Tibial nerve (tissue), 4 donors: Measurements from ENCODE around the gene SLC28A3. TPM values are rescaled to one million over a fixed set of nuclear protein-coding genes. Genes with fewer than 3 reads are reported as not detected.
"Not testable (repeated sequence)": the region's sequence is repeated elsewhere in the genome, so short reads cannot be mapped to it uniquely, and the experiment has no call there.

ENCODE experiments used
- DNase-seq, 2 donors: peaks; one replicate each; pipeline ENCODE4 v3.0.0-alpha.2; 2019; ENCODE audit warnings: low spot score in 2 of 2
- H3K27ac ChIP-seq, 4 donors: fragments of 200-600 bp; sonication (generic) in 3 of 4; one replicate each; pipeline ENCODE4 v1.5.1; 2017 to 2019; ENCODE audit warnings: mild to moderate bottlenecking in 1 of 4
- H3K27me3 ChIP-seq, 2 donors: fragments of 200-600 bp; sonication (generic) in 1 of 2; one replicate each; pipeline versions ENCODE4 v1.5.1 to v1.6.0; 2017 to 2019
- H3K36me3 ChIP-seq, 3 donors: fragments of 200-600 bp; sonication (generic); one replicate each; pipeline ENCODE4 v1.5.1; 2018 to 2019
- H3K4me1 ChIP-seq, 4 donors: fragments of 200-600 bp; sonication (generic) in 3 of 4; one replicate each; pipeline ENCODE4 v1.5.1; 2017 to 2019
- H3K4me3 ChIP-seq, 4 donors: fragments of 200-600 bp; sonication (generic) in 3 of 4; one replicate each; pipeline ENCODE4 v1.5.1; 2017 to 2019; ENCODE audit warnings: mild to moderate bottlenecking in 1 of 4, moderate library complexity in 1 of 4
- H3K9me3 ChIP-seq, 4 donors: fragments of 200-600 bp; sonication (generic) in 3 of 4; one replicate each; pipeline ENCODE4 v1.5.1; 2017 to 2019
- CTCF ChIP-seq, 5 experiments: fragments of 200-600 bp in 3 of 5; fragments of 450-650 bp in 2 of 5; sonication (generic) in 3 of 5; IDR thresholded peaks; one replicate each; pipeline ENCODE4 v1.5.1; 2016 to 2019; ENCODE audit warnings: antibody characterized with exemption in 5 of 5, mild to moderate bottlenecking in 3 of 5, moderate library complexity in 2 of 5
- EP300 ChIP-seq, 2 donors: sonication (generic); formaldehyde crosslinking; IDR thresholded peaks; one replicate each; pipeline ENCODE4 v1.6.1; 2017; ENCODE audit warnings: antibody characterized with exemption in 2 of 2, mild to moderate bottlenecking in 1 of 2
- POLR2A ChIP-seq, 2 donors: fragments of 450-650 bp; IDR thresholded peaks; one replicate each; pipeline ENCODE4 v1.6.1; 2017; ENCODE audit warnings: antibody characterized with exemption in 2 of 2, mild to moderate bottlenecking in 2 of 2, moderate library complexity in 2 of 2
- WGBS, 2 donors: methylation state at CpG; one replicate each; pipeline ENCODE4 v1.1.5; 2018; 5-methylcytosine and 5-hydroxymethylcytosine counted together
- total RNA-seq, 4 donors: library from RNA; depleted of rRNA; stranded (reverse); fragments of >200 nt; gene quantifications; one replicate each; pipeline ENCODE4 v1.1.0, GENCODE V29; 2016

The SLC28A3 gene
- under 1 TPM in 1 of 4 donors, not detected in 3; 0.44 TPM for total RNA-seq

GRCh38 chr9:84340535-84340934 is at the start of gene SLC28A3:
Gene SLC28A3 (minus strand): TSS chr9:84340758. CDS start chr9:84340633, 125 bp downstream.
- H3K36me3 ChIP-seq, result no peaks in the 10 kb centered on the region
- TF ChIP-seq CTCF (IDR thresholded peaks at IDR 0.05) (no peak), POLR2A (IDR thresholded peaks at IDR 0.05) (no peak)
- H3K4me3 ChIP-seq, result no peak within 1 kb of the TSS
- WGBS, 2 donors, result 83 to 88% methylated on average over 5 of the region's 5 CpGs
- no peak for DNase-seq
- no peaks in the 10 kb centered on the region for H3K27me3 ChIP-seq
- H3K27ac ChIP-seq, result no peak within 1 kb of the TSS
- no peaks in the 10 kb centered on the region for H3K4me1 ChIP-seq
- no peaks in the 10 kb centered on the region for H3K9me3 ChIP-seq

GRCh38 chr9:84390254-84390653 is 49.7 kb upstream of the SLC28A3 start:
- WGBS, 2 donors, result 53 to 56% methylated on average over 7 of the region's 7 CpGs
- H3K36me3 ChIP-seq, DNase-seq: not testable (repeated sequence)

DNA sequence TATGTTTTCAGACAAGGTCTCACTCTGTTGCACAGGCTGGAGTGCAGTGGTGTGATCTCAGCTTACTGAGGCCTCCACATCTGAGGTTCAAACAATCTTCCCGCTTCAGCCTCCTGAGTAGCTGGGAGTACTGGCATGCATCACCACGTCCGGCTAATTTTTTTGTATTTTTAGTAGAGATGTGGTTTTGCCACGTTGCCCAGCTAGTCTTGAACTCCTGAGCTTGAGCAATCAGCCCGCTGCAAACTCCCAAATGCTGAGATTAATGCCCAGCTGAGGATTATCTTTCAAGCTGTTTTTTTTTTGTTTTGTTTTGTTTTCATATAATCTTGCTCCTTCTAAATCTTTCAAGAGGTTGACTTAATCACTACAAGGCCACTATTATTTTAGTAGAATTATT is 47.3 kb upstream of the SLC28A3 start:
- TF ChIP-seq EP300 (IDR thresholded peaks at IDR 0.05) (no peak), CTCF (IDR thresholded peaks at IDR 0.05) (no peak), POLR2A (IDR thresholded peaks at IDR 0.05) (no peak)
- WGBS, 2 donors, result 87 to 90% methylated on average over 5 of the region's 5 CpGs
- DNase-seq, result no peak
- H3K4me1 ChIP-seq, result no peaks in the 10 kb centered on the region
- no peaks in the 10 kb centered on the region for H3K9me3 ChIP-seq
- no peak overlapping the region for H3K4me3 ChIP-seq
- no peak overlapping the region for H3K27ac ChIP-seq
- H3K27me3 ChIP-seq, result peaks cover 0 to 2% of the 10 kb centered on the region in 2 donors
- no peaks in the 10 kb centered on the region for H3K36me3 ChIP-seq

More at GRCh38 chr9:84390254-84390653, 49.7 kb upstream of the SLC28A3 start:
- H3K4me3 ChIP-seq, H3K4me1 ChIP-seq, H3K27me3 ChIP-seq, H3K9me3 ChIP-seq, H3K27ac ChIP-seq: not testable (repeated sequence)

- TF ChIP-seq CTCF (IDR thresholded peaks at IDR 0.05) (no peak), EP300 (IDR thresholded peaks at IDR 0.05) (no peak), POLR2A (IDR thresholded peaks at IDR 0.05) (no peak)
- no peak overlapping the region for H3K4me3 ChIP-seq
- no peak for DNase-seq
- H3K9me3 ChIP-seq, result no peaks in the 10 kb centered on the region
- H3K27me3 ChIP-seq, result no peaks in the 10 kb centered on the region
- H3K27ac ChIP-seq, result no peak overlapping the region
- no peaks in the 10 kb centered on the region for H3K4me1 ChIP-seq
- H3K36me3 ChIP-seq, result no peaks in the 10 kb centered on the region
- WGBS, 2 donors, result 96 to 97% methylated on average over 1 of the region's 1 CpG
These were observed 46.2 kb upstream of the SLC28A3 start for GRCh38 chr9:84386753-84387152.

DNA sequence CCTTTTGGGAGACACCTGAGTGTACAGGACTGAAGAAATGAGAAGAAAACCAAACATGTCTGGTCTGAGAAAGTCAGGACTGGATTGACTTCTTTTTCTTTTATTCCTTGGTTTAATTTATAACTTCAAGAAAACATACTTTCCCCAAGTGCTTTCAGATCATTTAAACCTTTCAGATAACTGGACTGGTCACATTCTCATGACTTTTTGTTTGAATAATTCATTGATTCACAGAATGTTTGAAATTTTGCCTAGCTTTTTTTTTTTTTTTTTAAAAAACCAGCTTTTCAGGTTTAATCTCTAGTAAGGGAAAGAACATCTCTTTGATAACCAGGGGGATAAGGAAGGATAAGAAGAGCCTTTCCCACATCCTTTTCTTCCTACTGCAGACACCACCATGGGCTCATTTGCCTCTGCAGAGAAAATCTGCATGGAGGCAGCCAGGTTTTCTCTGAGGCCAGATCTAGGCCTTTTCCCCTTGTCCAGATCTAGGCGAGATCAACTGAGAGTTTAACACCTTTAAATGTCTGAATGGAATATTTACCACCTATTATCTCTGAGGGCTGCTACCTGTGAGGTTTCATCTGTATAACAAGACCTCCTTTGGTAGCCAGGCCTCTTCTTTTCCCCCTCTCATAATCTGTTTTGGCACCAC is 45.0 kb upstream of the SLC28A3 start:
- Histone ChIP-seq H3K9me3 (no peaks in the 10 kb centered on the region), H3K27ac (no peak overlapping the region), H3K36me3 (no peaks in the 10 kb centered on the region), H3K4me1 (no peaks in the 10 kb centered on the region), H3K4me3 (no peak overlapping the region), H3K27me3 (no peaks in the 10 kb centered on the region)
- TF ChIP-seq CTCF (IDR thresholded peaks at IDR 0.05), result no peak
- no peak for TF ChIP-seq POLR2A (IDR thresholded peaks at IDR 0.05)
- DNase-seq, result no peak
- WGBS, 2 donors, result 50 to 83% methylated on average over 1 of the region's 1 CpG

- no peaks in the 10 kb centered on the region for H3K27me3 ChIP-seq
- no peak overlapping the region for H3K27ac ChIP-seq
- H3K9me3 ChIP-seq, result no peaks in the 10 kb centered on the region
- TF ChIP-seq POLR2A (IDR thresholded peaks at IDR 0.05) (no peak), CTCF (IDR thresholded peaks at IDR 0.05) (no peak), EP300 (IDR thresholded peaks at IDR 0.05) (no peak)
- no peaks in the 10 kb centered on the region for H3K36me3 ChIP-seq
- 88 to 100% methylated on average over 1 of the region's 1 CpG for WGBS, 2 donors
- no peak overlapping the region for H3K4me3 ChIP-seq
- no peak for DNase-seq
- no peaks in the 10 kb centered on the region for H3K4me1 ChIP-seq
These were observed 44.1 kb upstream of the SLC28A3 start for GRCh38 chr9:84384617-84385016.
